GM20431 (cell line): ENCODE data around the gene PLB1.
"Not testable (repeated sequence)": the region's sequence is repeated elsewhere in the genome, so short reads cannot be mapped to it uniquely, and the experiment has no call there.

ENCODE experiments used
- in situ Hi-C: fragments of 300-500 bp; cut with MseI, MboI; formaldehyde crosslinking; loops from one replicate; pipeline ENCODE4 v1.15.0; 2020; ENCODE audit warnings: low sequenced_read_pairs; ENCODE audit not compliant: unreplicated experiment

The PLB1 gene

DNA sequence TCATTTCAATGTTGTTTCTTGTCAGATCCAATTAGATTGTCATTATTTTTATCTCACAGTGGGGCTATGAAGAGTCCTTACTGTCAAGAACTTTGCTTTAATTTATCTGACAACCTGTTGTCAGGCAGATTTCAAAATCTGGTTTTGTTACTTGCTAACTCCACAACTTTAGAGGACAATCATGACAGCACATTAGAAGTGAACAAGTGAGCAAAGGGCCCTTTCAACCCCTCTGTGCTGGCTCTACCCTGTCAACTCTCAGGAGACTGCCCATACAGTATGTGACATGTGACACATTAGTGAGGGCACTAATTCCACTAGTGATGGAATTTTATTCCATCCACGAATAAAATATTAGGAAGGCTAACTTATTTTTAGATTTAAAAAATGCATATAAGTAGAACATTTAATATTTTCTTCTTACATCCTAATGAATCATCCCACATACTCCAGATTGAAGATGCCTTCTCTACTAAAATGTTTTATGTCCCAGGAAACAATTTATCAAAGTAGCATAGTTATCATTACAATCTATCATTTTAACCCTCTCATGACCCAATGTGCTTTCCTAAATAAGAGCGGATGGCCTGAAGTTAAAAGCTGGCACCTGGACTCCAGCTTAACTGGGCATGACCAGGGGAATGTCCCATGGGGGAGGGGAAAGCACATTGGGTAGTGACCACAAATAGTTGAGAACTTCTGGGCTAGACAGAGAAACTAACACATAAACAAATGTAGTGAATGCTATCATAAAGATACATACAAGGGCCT lies 158.2 kb downstream of the PLB1 start:
- in situ Hi-C loops: no loop called here

DNA sequence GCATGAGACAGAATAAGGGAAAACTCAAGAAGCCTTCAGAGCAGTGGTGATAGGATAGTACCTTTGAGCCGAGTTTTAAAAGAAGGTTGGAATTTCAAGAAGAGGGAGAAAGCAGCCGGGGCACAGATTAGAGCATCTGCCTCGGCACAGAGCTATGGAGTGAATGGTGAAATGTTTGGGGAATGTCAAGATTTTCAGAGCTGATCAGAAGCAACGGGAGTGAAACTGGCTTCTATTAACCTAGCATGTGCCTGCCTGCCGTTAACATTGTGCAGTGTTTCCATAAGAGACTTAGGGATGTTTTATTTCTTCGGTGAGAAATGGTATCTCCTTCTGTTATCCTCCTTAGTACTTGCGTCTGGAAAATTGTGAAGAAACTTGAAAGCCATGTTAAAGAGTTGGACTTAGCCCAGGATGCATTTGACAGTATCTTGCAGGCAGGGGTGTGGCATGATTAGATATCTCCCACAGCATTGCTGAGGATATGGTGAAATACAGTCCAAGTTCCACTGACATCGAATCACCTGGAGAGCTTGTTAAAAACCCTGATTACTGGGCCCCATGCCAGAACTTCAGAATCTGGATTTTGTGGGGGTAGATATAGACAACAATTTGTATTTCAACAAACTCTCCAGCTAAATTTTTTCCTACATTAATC lies 158.9 kb downstream of the PLB1 start:
- in situ Hi-C loops: no loop called here

DNA sequence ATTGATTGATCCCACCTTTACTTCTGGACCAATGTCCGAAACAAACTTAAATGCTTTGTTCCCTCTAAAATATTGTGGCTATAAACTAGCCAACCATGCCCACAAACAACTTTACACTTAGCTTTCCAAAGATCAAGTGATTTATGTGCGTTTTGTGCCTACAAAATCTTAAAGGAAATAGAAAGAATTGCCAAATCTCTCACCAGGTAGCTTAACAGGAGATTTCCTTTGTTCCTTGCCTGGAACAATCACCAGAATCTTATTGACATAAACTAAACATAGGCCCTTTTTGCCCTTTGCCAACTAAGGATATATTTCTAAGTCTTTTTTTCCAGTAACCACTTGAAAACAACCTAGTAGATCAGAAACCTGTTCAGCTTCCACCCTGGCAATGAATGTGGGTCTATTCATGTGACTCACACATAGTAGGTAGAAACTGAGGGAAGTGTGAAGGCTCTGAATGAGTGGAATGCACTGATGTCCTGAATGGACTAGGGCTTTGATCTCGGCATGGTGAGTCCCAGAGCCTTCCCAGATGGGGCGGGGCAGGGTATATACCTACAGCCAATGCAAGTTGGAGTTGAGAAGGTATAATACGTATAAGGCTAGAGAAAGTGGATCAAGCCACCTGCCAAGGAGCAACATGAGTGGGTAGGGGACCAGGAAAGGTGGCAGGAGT lies 161.2 kb downstream of the PLB1 start:
- in situ Hi-C loops: no loop called here

DNA sequence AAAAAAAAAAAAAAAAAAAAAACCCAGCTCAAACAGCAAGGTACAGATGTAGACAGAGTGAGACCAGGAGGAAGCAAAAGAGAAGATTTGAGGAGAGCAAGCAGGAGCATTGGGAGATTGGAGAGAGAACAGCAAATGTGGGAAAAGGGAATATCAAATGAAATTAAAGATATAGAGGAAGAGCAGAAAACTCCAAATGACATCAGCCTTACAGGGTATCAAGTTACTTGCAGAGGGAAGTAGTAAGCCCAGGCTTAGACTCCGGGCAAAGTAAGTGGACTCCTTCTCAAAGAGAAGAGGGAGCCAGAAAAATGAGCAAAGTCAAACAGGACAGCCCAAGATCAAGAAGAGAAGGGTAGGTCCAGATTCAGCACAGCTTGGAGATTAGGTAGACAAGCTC lies 162.5 kb downstream of the PLB1 start:
- in situ Hi-C loops: no loop called here

DNA sequence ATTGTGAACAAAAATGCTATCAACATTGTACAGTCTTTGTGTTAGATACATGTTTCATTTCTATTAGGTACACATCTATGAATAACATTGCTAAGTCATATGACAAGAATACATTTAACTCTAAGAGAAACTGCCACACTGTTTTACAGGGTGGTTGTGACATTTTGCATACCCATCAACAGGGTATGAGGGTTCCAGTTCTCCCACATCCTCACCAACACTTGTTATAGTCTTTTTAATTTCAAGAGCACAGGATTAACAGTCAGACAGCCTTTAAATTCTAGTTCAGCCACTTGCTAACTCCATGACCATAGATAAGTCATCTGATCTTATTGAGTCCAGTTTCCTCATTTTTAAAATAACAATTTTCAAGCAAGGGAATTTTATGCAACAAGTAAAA lies 163.3 kb downstream of the PLB1 start:
- in situ Hi-C loops: no loop called here

DNA sequence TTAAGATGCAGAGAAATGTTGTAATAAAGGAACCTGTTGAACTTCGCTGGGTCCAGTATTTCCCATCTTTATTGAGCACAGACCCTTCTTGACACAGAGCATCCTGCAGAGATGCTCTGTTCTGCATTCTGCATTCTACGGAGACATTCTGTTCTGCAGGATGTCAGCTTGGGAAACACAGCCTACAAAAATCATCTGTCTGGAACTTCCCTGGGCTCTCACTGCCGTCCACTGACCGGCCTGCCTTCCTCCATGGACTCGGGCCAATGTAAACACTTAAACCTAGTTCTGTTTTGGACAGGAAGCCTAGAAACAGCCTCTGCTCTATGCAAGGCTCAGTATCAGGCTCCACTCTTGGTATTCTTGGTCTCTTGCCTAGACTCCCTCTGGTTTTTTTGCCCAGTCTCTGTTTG lies 165.7 kb downstream of the PLB1 start:
- in situ Hi-C loops: no loop called here

DNA sequence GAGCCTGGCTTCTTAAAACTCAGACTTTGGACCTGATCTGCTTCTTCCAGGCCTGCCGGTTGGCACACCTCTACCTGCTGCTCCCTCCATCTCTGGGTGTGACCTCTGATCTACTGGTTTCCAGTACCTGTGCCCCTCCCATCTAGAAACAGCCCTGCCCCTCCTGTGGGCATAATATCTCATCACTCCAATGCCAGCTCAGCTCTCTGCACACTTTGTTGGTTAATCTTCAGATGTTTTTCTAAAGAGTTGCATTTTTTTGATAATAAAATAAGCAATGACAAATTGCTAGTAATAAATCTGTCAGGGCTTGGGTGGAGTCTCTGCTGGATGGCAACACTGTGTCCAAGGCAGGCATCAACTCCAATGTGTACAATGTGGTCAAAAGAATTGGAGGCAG lies 166.2 kb downstream of the PLB1 start:
- in situ Hi-C loops: no loop called here

DNA sequence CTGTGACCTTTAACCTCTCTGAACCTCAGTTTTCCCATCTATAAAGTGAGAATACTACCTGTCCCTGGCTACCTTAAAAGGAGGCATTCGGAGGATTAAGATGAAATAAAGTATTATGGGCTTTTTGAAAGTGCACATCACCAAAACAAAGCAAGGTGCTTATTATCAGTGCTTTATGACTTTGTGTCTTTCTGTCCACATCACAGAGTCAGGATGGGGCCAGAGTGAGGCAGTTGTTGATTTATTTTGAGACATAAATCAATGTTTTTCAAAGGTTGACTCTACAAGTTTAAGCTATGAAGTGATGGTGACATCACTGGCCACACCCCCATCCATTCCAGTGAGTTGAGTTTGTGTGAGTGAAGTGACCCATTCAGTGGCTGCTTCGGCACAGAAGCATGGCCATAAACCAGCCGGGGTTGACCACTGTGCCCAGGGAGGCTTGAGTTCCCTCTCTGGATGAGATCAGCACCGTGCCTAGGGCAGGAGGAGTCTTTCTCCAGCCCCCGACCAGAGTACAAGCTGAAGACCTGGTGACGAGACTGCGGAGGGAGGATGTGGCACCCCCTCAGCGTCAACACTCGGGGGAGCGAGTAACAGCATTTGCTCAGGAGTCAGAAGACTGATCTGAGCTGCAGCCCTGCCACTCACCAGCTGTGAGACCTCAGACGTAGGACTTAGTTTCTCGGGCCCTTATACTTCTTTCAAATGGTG lies 166.8 kb downstream of the PLB1 start:
- in situ Hi-C loops: no loop called here

DNA sequence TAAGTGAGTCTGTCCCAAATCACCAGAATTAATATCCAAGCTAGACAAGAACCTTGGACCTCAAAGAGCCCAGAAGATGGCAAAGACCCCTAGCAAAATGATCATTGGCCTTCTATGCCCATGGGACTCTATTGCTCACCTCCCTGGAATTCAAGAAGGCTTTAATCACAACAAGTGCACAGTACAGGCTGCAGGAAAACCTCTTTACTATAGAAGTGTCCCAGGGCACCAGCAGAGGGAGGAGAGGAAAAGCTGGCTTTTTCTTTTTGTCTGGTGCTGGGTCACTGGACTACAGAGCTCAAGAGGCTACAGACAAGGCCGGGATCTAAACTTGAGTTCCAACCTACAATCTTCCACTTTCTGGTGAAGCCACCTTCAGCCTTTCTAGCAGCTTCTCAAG lies 167.5 kb downstream of the PLB1 start:
- in situ Hi-C loops: no loop called here

DNA sequence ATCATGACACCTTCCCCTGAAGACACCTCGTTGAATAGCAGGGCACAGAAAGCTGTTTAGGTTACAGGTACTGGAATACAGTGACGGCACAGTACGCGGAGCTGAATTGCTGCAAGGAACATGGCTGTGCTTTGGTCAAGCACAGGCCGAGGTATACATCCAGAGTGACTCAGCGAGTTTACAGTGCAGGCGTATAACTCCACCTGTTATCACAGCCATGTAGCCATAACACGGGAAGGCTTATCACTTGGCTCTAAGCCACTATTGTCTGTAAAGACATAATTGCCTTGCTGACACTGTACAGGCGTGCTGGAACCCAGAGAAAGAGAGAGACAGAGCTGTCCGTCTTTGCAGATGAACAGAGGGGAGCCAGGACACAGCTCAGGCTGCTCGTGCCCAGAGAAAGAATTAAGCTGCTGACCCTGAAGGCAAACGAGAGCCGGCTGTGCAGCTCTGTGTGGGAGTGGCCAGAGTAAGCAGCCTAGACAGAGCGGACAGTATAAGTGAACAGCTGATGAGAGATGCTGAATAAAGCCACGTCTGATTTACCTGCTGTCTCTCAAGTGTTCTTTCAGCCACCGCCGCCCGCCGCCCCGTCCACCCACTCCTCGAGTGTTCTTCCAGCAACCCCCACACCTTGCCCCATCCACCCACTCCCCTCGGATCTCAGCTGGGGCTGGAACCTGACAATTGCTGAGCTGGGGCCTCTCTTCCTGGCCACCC lies 168.4 kb downstream of the PLB1 start:
- in situ Hi-C loops: no loop called here

DNA sequence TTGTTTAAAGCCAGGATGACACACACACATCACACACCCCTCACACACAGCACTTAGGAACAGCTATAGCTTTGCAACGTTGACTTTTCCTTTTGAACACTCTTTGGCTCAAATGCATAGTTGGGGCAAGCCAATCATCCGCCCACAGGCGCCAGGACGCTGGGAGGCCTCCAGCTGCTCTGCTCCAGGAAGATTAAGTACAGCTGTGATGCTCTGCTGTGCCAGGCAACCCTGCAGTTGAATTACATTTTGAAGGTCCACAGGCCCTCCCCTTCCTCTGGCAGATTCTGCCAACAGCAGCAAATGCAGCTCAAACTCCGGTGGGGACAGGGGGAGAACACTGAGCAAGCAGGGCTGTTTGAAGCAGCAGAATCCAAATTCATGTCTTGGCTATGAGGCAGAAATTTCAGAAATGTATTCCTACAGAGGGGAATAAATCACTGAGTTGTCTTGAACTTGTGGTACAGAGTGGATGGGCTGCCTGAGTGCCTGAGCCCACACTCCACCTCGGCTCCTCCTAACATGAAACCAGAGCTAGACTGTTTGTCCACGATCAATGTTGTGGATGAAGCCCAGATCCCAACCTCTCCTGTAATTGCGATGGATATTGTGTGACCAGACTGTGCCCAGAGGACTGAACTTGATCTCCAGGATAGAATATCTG lies 169.3 kb downstream of the PLB1 start:
- in situ Hi-C loops: no loop called here

DNA sequence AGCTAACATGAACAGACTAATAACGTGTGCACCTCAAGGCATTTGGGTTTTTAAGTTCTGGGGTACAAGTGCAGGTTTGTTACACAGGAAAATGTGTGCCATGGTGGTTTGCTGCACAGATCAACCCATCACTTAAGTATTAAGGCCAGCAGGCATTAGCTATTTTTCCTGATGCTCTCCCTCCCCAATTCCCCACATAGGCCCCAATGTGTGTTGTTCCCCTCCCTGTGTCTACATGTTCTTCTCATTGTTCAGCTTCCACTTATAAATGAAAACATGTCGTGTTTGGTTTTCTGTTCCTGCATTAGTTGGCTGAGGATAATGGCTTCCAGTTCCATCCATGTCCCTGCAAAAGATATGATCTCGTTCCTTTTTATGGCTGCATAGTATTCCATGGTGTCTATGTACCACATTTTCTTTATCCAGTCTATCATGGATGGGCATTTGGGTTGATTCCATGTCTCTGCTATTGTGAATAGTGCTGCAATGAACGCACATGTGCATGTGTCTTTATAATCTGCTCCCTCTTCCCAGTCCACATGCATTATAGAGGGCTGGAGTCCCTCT lies 170.0 kb downstream of the PLB1 start:
- in situ Hi-C loops: not testable (repeated sequence)

DNA sequence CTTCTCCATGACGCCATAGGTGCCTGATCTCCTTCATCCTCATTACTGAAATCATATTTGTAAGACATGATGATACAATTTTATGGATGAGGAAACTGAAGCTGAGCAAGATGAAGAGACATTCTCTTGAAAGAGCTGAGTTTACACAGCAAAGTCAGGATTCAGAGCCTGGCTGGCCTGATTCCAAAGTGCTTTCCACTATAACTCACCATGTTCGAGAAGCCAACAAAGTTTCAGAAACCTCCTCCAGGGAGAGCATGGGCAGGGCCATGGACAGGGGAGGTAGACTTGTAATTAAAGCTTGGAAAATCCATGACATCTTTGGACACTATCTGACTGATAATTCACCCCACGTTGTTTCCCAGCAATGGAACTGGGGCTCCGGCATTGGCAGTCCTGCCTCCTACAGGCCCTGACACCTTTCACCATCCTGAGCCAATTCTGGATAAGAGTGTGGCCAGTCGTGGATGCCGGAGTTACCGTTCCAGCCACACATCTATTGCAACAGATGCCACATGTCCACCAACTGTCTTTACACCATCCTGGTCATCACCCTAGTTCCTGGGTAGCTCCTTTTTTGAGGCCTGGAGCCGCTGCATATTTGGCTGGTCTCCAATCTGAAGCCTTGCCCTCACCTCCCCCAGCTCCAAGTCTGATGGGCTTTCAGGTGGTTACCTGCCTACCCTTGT lies 170.8 kb downstream of the PLB1 start:
- in situ Hi-C loops: no loop called here

DNA sequence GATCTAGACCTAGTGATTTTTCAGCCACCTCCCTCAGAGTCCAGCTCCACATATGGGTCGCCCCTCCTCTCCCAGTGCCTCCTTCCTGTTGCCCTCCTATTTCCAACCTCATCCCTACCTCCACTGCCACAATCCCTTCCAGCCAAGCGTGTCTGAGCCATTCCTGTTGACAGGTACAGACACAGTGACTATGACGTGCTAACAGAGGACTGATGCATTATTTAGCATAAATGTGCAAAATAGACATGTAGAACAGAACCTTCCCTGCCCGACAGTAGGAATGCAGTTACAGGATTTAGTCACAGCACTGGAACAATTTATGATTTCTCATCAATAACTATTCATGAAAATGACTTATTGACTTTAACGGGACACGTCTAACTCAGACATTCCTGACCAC lies 171.4 kb downstream of the PLB1 start:
- in situ Hi-C loops: no loop called here

DNA sequence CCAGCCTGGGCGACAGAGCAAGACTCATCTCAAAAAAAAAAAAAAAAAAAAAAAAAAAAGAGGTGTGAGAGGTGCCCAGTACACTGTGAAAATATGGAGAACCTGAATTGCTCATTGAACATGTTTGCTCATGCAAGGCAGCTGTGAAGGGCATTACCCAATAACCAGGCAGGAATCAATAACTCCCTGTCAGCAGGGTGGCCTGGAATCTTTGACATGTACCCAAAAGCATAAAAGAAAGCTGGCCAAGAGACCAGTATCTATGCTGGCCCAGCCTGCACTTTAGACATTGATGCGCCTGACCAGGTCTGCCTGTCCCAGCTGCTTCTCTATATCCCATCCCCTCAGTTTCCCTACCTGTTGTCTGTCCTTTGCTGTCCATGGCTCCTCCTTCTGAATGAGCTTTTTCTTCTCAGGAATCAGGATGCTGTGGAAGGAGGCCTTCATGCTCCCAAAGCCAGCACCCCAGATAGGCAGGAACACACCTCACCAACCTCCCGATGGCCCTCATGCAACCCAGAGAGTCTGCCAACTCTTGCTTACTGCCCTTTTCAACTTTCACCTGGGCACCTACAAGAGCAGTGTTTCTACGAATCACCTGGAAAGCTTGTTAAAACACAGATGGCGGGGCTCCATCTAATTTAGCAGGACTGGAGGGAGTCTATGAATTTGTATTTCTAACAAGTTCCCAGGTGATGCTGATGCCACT lies 172.4 kb downstream of the PLB1 start:
- in situ Hi-C loops: no loop called here

DNA sequence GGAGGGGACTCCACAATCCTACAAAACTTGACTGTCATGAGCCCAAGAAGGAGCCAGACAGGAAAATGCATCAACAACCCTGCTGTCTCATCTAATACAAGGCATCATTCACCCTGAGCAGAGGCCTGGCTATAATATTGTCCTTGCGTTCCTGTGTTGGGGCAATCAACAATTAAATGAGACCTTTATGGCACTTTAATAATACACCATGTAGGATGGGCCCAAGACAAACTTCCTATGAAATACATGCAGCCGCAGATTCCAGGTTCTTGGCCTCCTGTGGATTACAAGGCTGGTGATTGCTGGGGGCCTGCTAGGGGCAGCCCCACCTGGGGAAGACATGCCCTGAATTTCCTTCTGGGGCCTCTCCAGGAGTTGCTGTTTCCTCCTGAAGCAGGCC lies 173.0 kb downstream of the PLB1 start:
- in situ Hi-C loops: no loop called here

DNA sequence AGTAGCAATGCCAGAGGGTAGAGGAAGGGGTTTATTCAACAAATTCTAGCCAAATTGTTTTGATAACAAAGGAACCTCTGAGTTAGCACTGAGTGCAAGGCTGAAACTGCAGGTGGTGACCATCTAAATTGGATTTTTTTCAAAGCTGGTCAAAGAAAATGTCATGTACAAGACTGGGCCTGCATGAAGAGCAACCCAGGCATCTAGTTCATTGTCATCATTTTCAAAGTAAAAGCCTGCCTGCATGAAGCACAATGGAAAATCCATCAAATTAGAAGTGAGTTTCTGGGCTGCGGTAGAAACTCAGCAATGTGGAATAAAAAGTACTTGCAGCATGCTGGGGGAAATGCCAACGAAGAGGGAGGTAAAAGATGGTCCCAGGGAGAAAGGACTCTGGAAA lies 175.0 kb downstream of the PLB1 start:
- in situ Hi-C loops: no loop called here

DNA sequence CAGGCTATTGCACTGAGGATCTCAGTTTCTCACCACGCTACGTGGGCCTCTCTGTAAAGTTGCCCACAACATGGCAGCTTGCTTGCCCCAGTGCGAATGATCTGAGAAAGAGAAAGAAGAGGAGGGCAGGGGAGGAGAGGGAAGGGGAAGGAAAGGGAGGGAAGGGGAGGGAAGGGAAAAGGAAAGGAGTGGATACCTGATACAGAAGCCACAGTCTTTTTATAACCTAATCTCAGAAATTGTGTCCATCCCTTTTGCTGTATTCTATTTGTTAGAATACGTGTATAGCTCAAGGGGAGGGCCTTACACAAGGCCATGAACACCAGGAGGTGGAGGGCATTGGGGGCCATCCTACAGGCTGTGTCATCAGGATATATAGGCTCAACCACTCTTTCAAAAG lies 177.5 kb downstream of the PLB1 start:
- in situ Hi-C loops: no loop called here
